Activated B cell treated with CpG ODN at 0.5 μM for 24 hours (primary cell): ENCODE data around the gene STAP2. TPM values are rescaled to one million over a fixed set of nuclear protein-coding genes. Genes with fewer than 3 reads are reported as not detected.
A peak's percentile ranks its signal among the peaks of the same experiment; 100 is the strongest.

Experiments used
- ATAC-seq: fragments of 200-7000 bp; cut with Tn5 transposase; one replicate; pipeline ENCODE4 v1.10.0; 2021; ENCODE audit warnings: low read depth, mild to moderate bottlenecking, moderate library complexity
- CTCF ChIA-PET: fragments of 350-600 bp; sonication (Branson Sonifier 250); formaldehyde crosslinking; loops from one replicate; lab custom pipeline; 2021; ENCODE audit warnings: antibody characterized with exemption; lab: Charles Lee
- POLR2A ChIA-PET: fragments of 350-600 bp; sonication (Branson Sonifier 250); formaldehyde crosslinking; loops from one replicate; lab custom pipeline; 2021; ENCODE audit warnings: antibody characterized with exemption; lab: Charles Lee
- DNase-seq: peaks from one replicate; pipeline ENCODE4 v3.0.0; 2022
- H3K27ac Mint-ChIP-seq: one replicate; pipeline ENCODE4 v1.8.0; 2020; ENCODE audit warnings: mixed read lengths
- H3K27me3 Mint-ChIP-seq: one replicate; pipeline ENCODE4 v1.8.0; 2021; ENCODE audit warnings: mixed read lengths
- H3K36me3 Mint-ChIP-seq: one replicate; pipeline ENCODE4 v1.8.0; 2021; ENCODE audit warnings: low read depth, mixed read lengths
- H3K4me1 Mint-ChIP-seq: one replicate; pipeline ENCODE4 v1.8.0; 2021; ENCODE audit warnings: mixed read lengths
- H3K4me3 Mint-ChIP-seq: one replicate; pipeline ENCODE4 v1.8.0; 2020; ENCODE audit warnings: mild to moderate bottlenecking, mixed read lengths
- H3K9me3 Mint-ChIP-seq: one replicate; pipeline ENCODE4 v1.8.0; 2020; ENCODE audit warnings: mixed read lengths
- intact Hi-C: fragments of 100-400 bp; cut with micrococcal nuclease; formaldehyde crosslinking; loops from one replicate; pipeline ENCODE4 v1.15.1; 2024
- total RNA-seq: library from RNA; stranded (reverse); gene quantifications from 2 replicates; pipeline ENCODE4 v1.2.3, GENCODE V29; 2022
- TF ChIP-seq, protein P1 (sequence below): fragments of 200-600 bp; IDR thresholded peaks from one replicate; pipeline ENCODE4 v1.8.0; 2022; ENCODE audit warnings: antibody characterized with exemption, mild to moderate bottlenecking

The STAP2 gene
- total RNA-seq, 1 donor from 2014 or later = 1.1 TPM

DNA sequence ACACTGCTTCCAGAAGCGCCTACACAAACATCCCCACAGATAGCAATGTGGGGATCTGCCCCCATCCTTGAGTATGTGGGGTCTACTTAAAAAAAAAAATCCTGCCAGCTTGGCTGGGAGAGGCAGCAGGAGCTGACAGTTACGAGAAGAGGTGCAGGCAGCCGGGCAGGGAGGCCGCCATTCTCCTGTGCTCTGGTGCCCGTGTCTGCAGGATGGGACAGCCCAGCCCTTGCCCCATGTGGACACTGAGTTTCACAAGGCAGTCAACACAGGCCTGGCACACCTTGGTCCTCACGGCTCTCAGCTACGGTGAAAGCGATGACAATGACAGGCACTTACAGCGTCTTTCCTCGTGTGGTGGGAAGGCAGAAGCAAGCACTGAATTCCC is 28.7 kb upstream of the STAP2 start:
- TF ChIP-seq, protein P1, sequence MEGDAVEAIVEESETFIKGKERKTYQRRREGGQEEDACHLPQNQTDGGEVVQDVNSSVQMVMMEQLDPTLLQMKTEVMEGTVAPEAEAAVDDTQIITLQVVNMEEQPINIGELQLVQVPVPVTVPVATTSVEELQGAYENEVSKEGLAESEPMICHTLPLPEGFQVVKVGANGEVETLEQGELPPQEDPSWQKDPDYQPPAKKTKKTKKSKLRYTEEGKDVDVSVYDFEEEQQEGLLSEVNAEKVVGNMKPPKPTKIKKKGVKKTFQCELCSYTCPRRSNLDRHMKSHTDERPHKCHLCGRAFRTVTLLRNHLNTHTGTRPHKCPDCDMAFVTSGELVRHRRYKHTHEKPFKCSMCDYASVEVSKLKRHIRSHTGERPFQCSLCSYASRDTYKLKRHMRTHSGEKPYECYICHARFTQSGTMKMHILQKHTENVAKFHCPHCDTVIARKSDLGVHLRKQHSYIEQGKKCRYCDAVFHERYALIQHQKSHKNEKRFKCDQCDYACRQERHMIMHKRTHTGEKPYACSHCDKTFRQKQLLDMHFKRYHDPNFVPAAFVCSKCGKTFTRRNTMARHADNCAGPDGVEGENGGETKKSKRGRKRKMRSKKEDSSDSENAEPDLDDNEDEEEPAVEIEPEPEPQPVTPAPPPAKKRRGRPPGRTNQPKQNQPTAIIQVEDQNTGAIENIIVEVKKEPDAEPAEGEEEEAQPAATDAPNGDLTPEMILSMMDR = no peak
- peaks cover 49% of the 10 kb centered on the region for H3K4me1 Mint-ChIP-seq
- CTCF ChIA-PET = interaction anchor here (4.2 kb wide), 1 partner anchor 33 kb away, joined by 31 read pairs; the partner anchor contains the start of gene SH3GL1
- H3K36me3 Mint-ChIP-seq = peaks cover 23% of the 10 kb centered on the region
- no peaks in the 10 kb centered on the region for H3K27me3 Mint-ChIP-seq
- intact Hi-C loops = loop anchor here (5.0 kb wide), 1 partner anchor 105 kb away; the partner anchor contains the start of gene HDGFL2
- POLR2A ChIA-PET = interaction anchor here (1.0 to 1.8 kb wide), 2 partner anchors 12 to 24 kb away, joined by 3 to 10 read pairs; partner anchors contain the start of gene MPND
- H3K27ac Mint-ChIP-seq = peak overlapping the region; percentile 92
- DNase-seq (no peak), ATAC-seq (no peak)
- no peak overlapping the region for H3K4me3 Mint-ChIP-seq
- no peaks in the 10 kb centered on the region for H3K9me3 Mint-ChIP-seq

- ATAC-seq = no peak
- Mint-ChIP-seq H3K27ac (peak overlapping the region; percentile 92), H3K4me3 (no peak overlapping the region), H3K4me1 (peaks cover 43% of the 10 kb centered on the region), H3K36me3 (peaks cover 29% of the 10 kb centered on the region), H3K9me3 (no peaks in the 10 kb centered on the region), H3K27me3 (no peaks in the 10 kb centered on the region)
- ChIA-PET CTCF (interaction anchor here (4.2 kb wide), 1 partner anchor 34 kb away, joined by 31 read pairs; the partner anchor contains the start of gene SH3GL1), POLR2A (interaction anchor here (0.7 to 1.4 kb wide), 3 partner anchors 19 to 258 kb away, joined by 3 to 5 read pairs (median 3); partner anchors contain the start of gene SH3GL1)
- intact Hi-C loops = loop anchor here (5.0 kb wide), 1 partner anchor 106 kb away; the partner anchor contains the start of gene HDGFL2
- TF ChIP-seq, protein P1 = no peak
- no peak for DNase-seq
These were observed 28.2 kb upstream of the STAP2 start for GRCh38 chr19:4366666-4367335.

GRCh38 chr19:4365791-4366665 is 27.4 kb upstream of the STAP2 start:
- Mint-ChIP-seq H3K4me1 (peaks cover 35% of the 10 kb centered on the region), H3K36me3 (peaks cover 30% of the 10 kb centered on the region), H3K9me3 (no peaks in the 10 kb centered on the region), H3K4me3 (no peak overlapping the region), H3K27me3 (no peaks in the 10 kb centered on the region), H3K27ac (no peak overlapping the region)
- TF ChIP-seq, protein P1 = no peak
- intact Hi-C loops = loop anchor here (5.0 kb wide), 1 partner anchor 106 kb away; the partner anchor contains the start of gene HDGFL2
- ATAC-seq (no peak), DNase-seq (no peak)
- ChIA-PET CTCF (no interaction called here), POLR2A (interaction anchor here (0.6 to 1.4 kb wide), 6 partner anchors 18 to 257 kb away, joined by 3 to 7 read pairs (median 4); partner anchors contain the start of gene SH3GL1)

DNA sequence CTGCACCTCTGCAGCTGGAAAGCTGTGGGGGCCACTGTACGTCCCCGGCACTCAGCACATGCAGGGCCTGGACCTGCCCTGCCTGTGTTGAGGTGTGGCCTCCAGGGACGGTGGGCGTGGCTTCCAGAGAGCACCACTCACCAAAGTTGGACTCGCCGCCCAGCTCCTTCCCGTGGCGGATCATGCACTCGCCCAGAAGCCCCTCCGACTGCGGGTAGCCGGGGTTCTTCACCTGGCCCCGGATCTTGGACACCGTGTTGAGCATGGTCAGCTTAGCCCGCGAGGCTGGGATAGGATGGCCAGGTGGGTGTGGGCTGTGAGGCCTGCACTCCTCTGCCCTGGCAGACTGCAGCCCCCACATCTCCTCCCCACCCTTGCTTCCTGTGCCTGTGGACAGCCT is 26.7 kb upstream of the STAP2 start:
- ATAC-seq (no peak), DNase-seq (no peak)
- intact Hi-C loops = loop anchor here (5.0 kb wide), 1 partner anchor 107 kb away; the partner anchor contains the start of gene HDGFL2
- ChIA-PET CTCF (interaction anchor here (0.7 kb wide), 1 partner anchor 10 kb away, joined by 3 read pairs; no protein-coding TSS in a partner anchor), POLR2A (interaction anchor here (0.7 to 1.4 kb wide), 2 partner anchors 23 to 35 kb away, joined by 4 to 5 read pairs; partner anchors contain the start of gene SH3GL1)
- H3K27ac Mint-ChIP-seq = no peak overlapping the region
- H3K4me1 Mint-ChIP-seq = peaks cover 29% of the 10 kb centered on the region
- H3K27me3 Mint-ChIP-seq = no peaks in the 10 kb centered on the region
- peaks cover 37% of the 10 kb centered on the region for H3K36me3 Mint-ChIP-seq
- H3K4me3 Mint-ChIP-seq = no peak overlapping the region
- TF ChIP-seq, protein P1 = no peak
- H3K9me3 Mint-ChIP-seq = no peaks in the 10 kb centered on the region
